RWPE2 (cell line): ENCODE measurements around the gene SUPT16H.
A peak's percentile ranks its signal among the peaks of the same experiment; 100 is the strongest.
"Not testable (repeated sequence)": the region's sequence is repeated elsewhere in the genome, so short reads cannot be mapped to it uniquely, and the experiment has no call there.

Experiments used
- ATAC-seq: fragments of 200-7000 bp; cut with Tn5 transposase; 3 replicates; pipeline ENCODE4 v1.9.1; 2021; ENCODE audit warnings: low read depth
- DNase-seq: peaks from one replicate; pipeline ENCODE4 v3.0.0-alpha.2; 2020; ENCODE audit warnings: low spot score
- H3K27ac ChIP-seq: fragments of 450-650 bp; 2 replicates; pipeline ENCODE4 v1.5.1; 2017; ENCODE audit warnings: mild to moderate bottlenecking; ENCODE audit not compliant: poor library complexity, severe bottlenecking
- H3K27me3 ChIP-seq: fragments of 250-450 bp; sonication (Bioruptor Pico); 2 replicates; pipeline ENCODE4 v1.5.1; 2021; ENCODE audit warnings: mild to moderate bottlenecking, moderate library complexity; ENCODE audit not compliant: insufficient read depth, poor library complexity, severe bottlenecking
- H3K36me3 ChIP-seq: fragments of 250-450 bp; sonication (Bioruptor Pico); 2 replicates; pipeline ENCODE4 v1.5.1; 2020; ENCODE audit warnings: low read depth, mild to moderate bottlenecking, moderate library complexity
- H3K4me1 ChIP-seq: fragments of 250-450 bp; sonication (Bioruptor Pico); 2 replicates; pipeline ENCODE4 v1.5.1; 2021; ENCODE audit warnings: mild to moderate bottlenecking, moderate library complexity; ENCODE audit not compliant: insufficient read depth, poor library complexity, severe bottlenecking
- H3K4me3 ChIP-seq: fragments of 250-450 bp; sonication (Bioruptor Pico); 2 replicates; pipeline ENCODE4 v1.5.1; 2021; ENCODE audit warnings: mild to moderate bottlenecking, moderate library complexity; ENCODE audit not compliant: severe bottlenecking
- H3K9me3 ChIP-seq: fragments of 250-450 bp; sonication (Bioruptor Pico); 2 replicates; pipeline ENCODE4 v1.5.1; 2021; ENCODE audit warnings: mild to moderate bottlenecking, moderate library complexity; ENCODE audit not compliant: severe bottlenecking
- TF ChIP-seq, protein P1 (sequence below): fragments of 450-650 bp; IDR thresholded peaks from one replicate; pipeline ENCODE4 v1.5.1; 2017; ENCODE audit warnings: mild to moderate bottlenecking, moderate library complexity; ENCODE audit not compliant: poor library complexity, severe bottlenecking

The SUPT16H gene

DNA sequence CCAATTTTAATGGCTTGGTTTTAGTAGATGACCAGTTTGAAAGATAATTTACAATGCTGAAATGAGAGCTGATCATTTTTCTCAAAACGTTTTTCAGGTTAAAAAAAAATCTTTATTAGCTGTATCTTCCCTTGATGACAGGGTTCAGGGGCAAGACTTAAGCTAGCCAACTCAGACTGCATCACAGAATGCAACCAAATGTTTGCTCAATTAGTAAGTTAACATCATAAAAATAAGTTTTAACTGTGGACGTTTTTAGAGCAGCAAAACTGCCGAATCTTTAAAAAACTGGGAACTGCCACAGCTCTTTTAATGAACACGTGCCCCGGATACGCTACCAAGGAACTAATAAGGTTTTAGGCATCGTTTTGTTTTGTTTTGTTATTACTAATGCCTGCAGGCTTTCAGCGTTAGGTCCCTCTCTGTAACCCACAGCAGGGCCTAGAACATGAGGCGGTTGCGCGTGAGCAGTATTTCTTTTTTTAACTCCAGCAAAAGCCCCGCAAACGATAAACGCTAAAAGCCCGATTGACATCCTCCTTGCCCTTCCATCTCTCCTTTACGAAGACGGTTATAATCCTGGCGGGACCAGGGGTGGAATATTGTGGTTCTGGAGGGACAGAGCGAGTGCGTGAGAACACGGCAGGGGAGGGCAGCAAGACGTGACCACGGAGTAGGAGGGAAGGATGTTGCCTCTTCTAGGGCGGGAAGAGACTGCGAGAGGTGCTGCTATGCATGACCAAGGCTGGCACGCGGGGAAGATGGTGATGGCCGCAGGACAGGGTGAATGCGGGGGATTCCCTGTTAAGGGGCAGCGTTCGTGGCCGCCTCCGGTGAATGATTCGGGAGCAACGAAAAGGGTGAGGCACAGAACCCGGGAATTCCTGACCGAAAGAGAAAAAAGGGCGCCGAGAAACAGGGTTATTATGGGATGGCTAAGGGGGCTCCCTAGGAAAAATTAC lies 652 bp downstream of the SUPT16H start:
- DNase-seq: peak; percentile 78
- ATAC-seq: peak; percentile 49

DNA sequence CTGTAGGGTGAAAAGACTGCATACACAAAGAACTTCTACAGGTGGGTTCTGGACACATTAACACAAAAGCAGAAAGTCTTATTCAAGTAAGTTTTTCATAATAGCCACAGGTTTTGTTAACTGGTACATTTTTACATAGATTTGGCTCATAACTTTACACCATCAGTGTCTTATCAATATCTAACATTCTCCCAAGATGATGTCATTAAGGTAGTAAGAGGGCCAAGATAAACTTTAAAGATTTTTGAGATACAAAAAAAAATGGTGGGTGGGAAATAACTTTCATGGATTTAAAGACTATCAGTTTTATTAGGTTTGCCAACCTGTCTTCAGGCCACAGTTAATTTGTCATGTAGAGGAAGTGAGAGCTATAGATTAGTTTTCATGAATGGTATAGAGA lies 1.7 kb downstream of the SUPT16H start:
- Histone ChIP-seq H3K4me3 (peak overlapping the region; percentile 72), H3K27ac (peak overlapping the region; percentile 74), H3K36me3 (peaks cover 70% of the 10 kb centered on the region), H3K9me3 (no peaks in the 10 kb centered on the region), H3K4me1 (peaks cover 12% of the 10 kb centered on the region), H3K27me3 (no peaks in the 10 kb centered on the region)
- TF ChIP-seq, protein P1, sequence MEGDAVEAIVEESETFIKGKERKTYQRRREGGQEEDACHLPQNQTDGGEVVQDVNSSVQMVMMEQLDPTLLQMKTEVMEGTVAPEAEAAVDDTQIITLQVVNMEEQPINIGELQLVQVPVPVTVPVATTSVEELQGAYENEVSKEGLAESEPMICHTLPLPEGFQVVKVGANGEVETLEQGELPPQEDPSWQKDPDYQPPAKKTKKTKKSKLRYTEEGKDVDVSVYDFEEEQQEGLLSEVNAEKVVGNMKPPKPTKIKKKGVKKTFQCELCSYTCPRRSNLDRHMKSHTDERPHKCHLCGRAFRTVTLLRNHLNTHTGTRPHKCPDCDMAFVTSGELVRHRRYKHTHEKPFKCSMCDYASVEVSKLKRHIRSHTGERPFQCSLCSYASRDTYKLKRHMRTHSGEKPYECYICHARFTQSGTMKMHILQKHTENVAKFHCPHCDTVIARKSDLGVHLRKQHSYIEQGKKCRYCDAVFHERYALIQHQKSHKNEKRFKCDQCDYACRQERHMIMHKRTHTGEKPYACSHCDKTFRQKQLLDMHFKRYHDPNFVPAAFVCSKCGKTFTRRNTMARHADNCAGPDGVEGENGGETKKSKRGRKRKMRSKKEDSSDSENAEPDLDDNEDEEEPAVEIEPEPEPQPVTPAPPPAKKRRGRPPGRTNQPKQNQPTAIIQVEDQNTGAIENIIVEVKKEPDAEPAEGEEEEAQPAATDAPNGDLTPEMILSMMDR: no peak
- ATAC-seq (no peak), DNase-seq (no peak)

More for the DNA sequence above, 652 bp downstream of the SUPT16H start:
- peak overlapping the region; percentile 74 for H3K27ac ChIP-seq
- TF ChIP-seq, protein P1: no peak
- H3K4me1 ChIP-seq: peaks cover 12% of the 10 kb centered on the region
- H3K9me3 ChIP-seq: no peaks in the 10 kb centered on the region
- H3K27me3 ChIP-seq: no peaks in the 10 kb centered on the region
- peaks cover 67% of the 10 kb centered on the region for H3K36me3 ChIP-seq
- H3K4me3 ChIP-seq: peak overlapping the region; percentile 72

DNA sequence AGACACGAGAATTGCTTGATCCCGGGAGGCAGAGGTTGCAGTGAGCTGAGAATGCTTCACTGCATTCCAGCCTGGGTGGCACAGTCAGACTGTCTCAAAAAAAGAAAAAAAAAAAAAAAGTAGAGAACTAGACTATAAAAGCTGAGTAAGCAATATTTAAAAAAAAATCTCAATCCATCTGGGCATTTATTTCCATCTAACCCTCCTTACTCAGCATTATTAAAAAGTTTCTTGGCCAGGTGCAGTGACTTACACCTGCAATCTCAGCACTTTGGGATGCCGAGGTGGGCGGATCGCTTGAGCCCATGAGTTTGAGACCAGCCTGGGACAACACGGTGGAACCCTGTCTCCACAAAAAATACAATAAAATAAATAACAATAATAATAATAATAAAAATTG lies 4.5 kb downstream of the SUPT16H start:
- DNase-seq (no peak), ATAC-seq (no peak)
- no peaks in the 10 kb centered on the region for H3K9me3 ChIP-seq
- no peaks in the 10 kb centered on the region for H3K27me3 ChIP-seq
- peaks cover 12% of the 10 kb centered on the region for H3K4me1 ChIP-seq
- TF ChIP-seq, protein P1: no peak
- no peak overlapping the region for H3K27ac ChIP-seq
- peaks cover 82% of the 10 kb centered on the region for H3K36me3 ChIP-seq
- H3K4me3 ChIP-seq: no peak overlapping the region

DNA sequence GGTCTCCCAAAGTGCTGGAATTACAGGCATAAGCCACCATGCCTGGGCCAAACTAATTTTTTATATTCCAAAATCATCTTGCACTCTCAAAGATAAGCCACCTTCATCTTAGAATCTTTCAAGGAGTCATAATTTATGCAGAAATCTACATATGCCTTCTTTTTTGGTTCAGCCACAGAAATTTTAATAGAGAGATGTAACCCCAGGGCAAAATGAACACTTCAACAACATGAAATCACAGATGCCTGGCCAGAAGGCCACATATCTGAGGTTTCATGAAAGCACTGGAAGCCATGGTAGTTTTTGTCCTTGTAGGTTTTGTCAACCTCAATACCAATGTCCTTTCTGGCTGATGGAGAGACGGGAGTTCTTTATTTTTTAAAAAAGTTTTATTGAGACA lies 9.8 kb downstream of the SUPT16H start:
- ATAC-seq (no peak), DNase-seq (no peak)
- H3K36me3 ChIP-seq: peaks cover 97% of the 10 kb centered on the region
- H3K4me3 ChIP-seq: no peak overlapping the region
- no peak overlapping the region for H3K27ac ChIP-seq
- TF ChIP-seq, protein P1: no peak
- H3K27me3 ChIP-seq: no peaks in the 10 kb centered on the region
- H3K9me3 ChIP-seq: no peaks in the 10 kb centered on the region
- H3K4me1 ChIP-seq: no peaks in the 10 kb centered on the region

- H3K4me1 ChIP-seq, ATAC-seq, H3K9me3 ChIP-seq, H3K4me3 ChIP-seq, H3K27ac ChIP-seq, H3K27me3 ChIP-seq, DNase-seq: not testable (repeated sequence)
- H3K36me3 ChIP-seq: peaks cover 97% of the 10 kb centered on the region
Measured at GRCh38 chr14:21372814-21373213, 11.0 kb downstream of the SUPT16H start.
